Activated gamma-delta T cell (primary cell): ENCODE data around the gene HIP1.
"Not testable (repeated sequence)": the region's sequence is repeated elsewhere in the genome, so short reads cannot be mapped to it uniquely, and the experiment has no call there.

Experiments used
- DNase-seq: peaks from one replicate; lab custom pipeline; 2025; lab: John Stamatoyannopoulos, UW

HIP1 gene

GRCh38 chr7:75644589-75644988, 94.2 kb downstream of the HIP1 start:
- DNase-seq = no peak

- DNase-seq = no peak
Measured at GRCh38 chr7:75642810-75643486, 95.8 kb downstream of the HIP1 start.

GRCh38 chr7:75640201-75640600, 98.5 kb downstream of the HIP1 start:
- DNase-seq = no peak

- no peak for DNase-seq
Measured at GRCh38 chr7:75639886-75640190, 98.9 kb downstream of the HIP1 start.

GRCh38 chr7:75639071-75639885, 99.5 kb downstream of the HIP1 start:
- peak; percentile 21 for DNase-seq

GRCh38 chr7:75638594-75639070, 100.1 kb downstream of the HIP1 start:
- DNase-seq = no peak

GRCh38 chr7:75637854-75638593, 100.7 kb downstream of the HIP1 start:
- DNase-seq = no peak

- DNase-seq = no peak
Measured at GRCh38 chr7:75635036-75635435, 103.7 kb downstream of the HIP1 start.

- DNase-seq = not testable (repeated sequence)
Measured at GRCh38 chr7:75632587-75632986, 106.2 kb downstream of the HIP1 start.

- DNase-seq = no peak
Measured at GRCh38 chr7:75631711-75632110, 107.0 kb downstream of the HIP1 start.

- DNase-seq = no peak
Measured at GRCh38 chr7:75630549-75630948, 108.2 kb downstream of the HIP1 start.

- DNase-seq = no peak
Measured at GRCh38 chr7:75629044-75629443, 109.7 kb downstream of the HIP1 start.

GRCh38 chr7:75628055-75628454, 110.7 kb downstream of the HIP1 start:
- DNase-seq = no peak

GRCh38 chr7:75626954-75627353, 111.8 kb downstream of the HIP1 start:
- no peak for DNase-seq

- no peak for DNase-seq
Measured at GRCh38 chr7:75625868-75626267, 112.9 kb downstream of the HIP1 start.

- no peak for DNase-seq
Measured at GRCh38 chr7:75624134-75624832, 114.5 kb downstream of the HIP1 start.

- DNase-seq = no peak
Measured at GRCh38 chr7:75623390-75624133, 115.2 kb downstream of the HIP1 start.

- DNase-seq = no peak
Measured at GRCh38 chr7:75621124-75621523, 117.6 kb downstream of the HIP1 start.

GRCh38 chr7:75619636-75620035, 119.1 kb downstream of the HIP1 start:
- no peak for DNase-seq

- DNase-seq = peak; percentile 18
Measured at GRCh38 chr7:75617634-75618234, 121.0 kb downstream of the HIP1 start.
